Tibial nerve (tissue), 4 donors: ENCODE data around the gene GABRR1. TPM values are rescaled to one million over a fixed set of nuclear protein-coding genes. Genes with fewer than 3 reads are reported as not detected.

Experiments used
- DNase-seq, 2 donors: peaks; one replicate each; pipeline ENCODE4 v3.0.0-alpha.2; 2019; ENCODE audit warnings: low spot score in 2 of 2
- H3K27ac ChIP-seq, 4 donors: fragments of 200-600 bp; sonication (generic) in 3 of 4; one replicate each; pipeline ENCODE4 v1.5.1; 2017 to 2019; ENCODE audit warnings: mild to moderate bottlenecking in 1 of 4
- H3K27me3 ChIP-seq, 2 donors: fragments of 200-600 bp; sonication (generic) in 1 of 2; one replicate each; pipeline versions ENCODE4 v1.5.1 to v1.6.0; 2017 to 2019
- H3K36me3 ChIP-seq, 3 donors: fragments of 200-600 bp; sonication (generic); one replicate each; pipeline ENCODE4 v1.5.1; 2018 to 2019
- H3K4me1 ChIP-seq, 4 donors: fragments of 200-600 bp; sonication (generic) in 3 of 4; one replicate each; pipeline ENCODE4 v1.5.1; 2017 to 2019
- H3K4me3 ChIP-seq, 4 donors: fragments of 200-600 bp; sonication (generic) in 3 of 4; one replicate each; pipeline ENCODE4 v1.5.1; 2017 to 2019; ENCODE audit warnings: mild to moderate bottlenecking in 1 of 4, moderate library complexity in 1 of 4
- H3K9me3 ChIP-seq, 4 donors: fragments of 200-600 bp; sonication (generic) in 3 of 4; one replicate each; pipeline ENCODE4 v1.5.1; 2017 to 2019
- CTCF ChIP-seq, 5 experiments: fragments of 200-600 bp in 3 of 5; fragments of 450-650 bp in 2 of 5; sonication (generic) in 3 of 5; IDR thresholded peaks; one replicate each; pipeline ENCODE4 v1.5.1; 2016 to 2019; ENCODE audit warnings: antibody characterized with exemption in 5 of 5, mild to moderate bottlenecking in 3 of 5, moderate library complexity in 2 of 5
- EP300 ChIP-seq, 2 donors: sonication (generic); formaldehyde crosslinking; IDR thresholded peaks; one replicate each; pipeline ENCODE4 v1.6.1; 2017; ENCODE audit warnings: antibody characterized with exemption in 2 of 2, mild to moderate bottlenecking in 1 of 2
- POLR2A ChIP-seq, 2 donors: fragments of 450-650 bp; IDR thresholded peaks; one replicate each; pipeline ENCODE4 v1.6.1; 2017; ENCODE audit warnings: antibody characterized with exemption in 2 of 2, mild to moderate bottlenecking in 2 of 2, moderate library complexity in 2 of 2
- WGBS, 2 donors: methylation state at CpG; one replicate each; pipeline ENCODE4 v1.1.5; 2018; 5-methylcytosine and 5-hydroxymethylcytosine counted together
- total RNA-seq, 4 donors: library from RNA; depleted of rRNA; stranded (reverse); fragments of >200 nt; gene quantifications; one replicate each; pipeline ENCODE4 v1.1.0, GENCODE V29; 2016

Gene GABRR1
- total RNA-seq, 4 donors from 2014 or later: not detected

- WGBS, 2 donors: 92 to 93% methylated on average over 2 of the region's 2 CpGs
- TF ChIP-seq POLR2A (IDR thresholded peaks at IDR 0.05): no peak
- TF ChIP-seq CTCF (IDR thresholded peaks at IDR 0.05): no peak
- no peak for TF ChIP-seq EP300 (IDR thresholded peaks at IDR 0.05)
- Histone ChIP-seq H3K27me3 (no peaks in the 10 kb centered on the region), H3K9me3 (no peaks in the 10 kb centered on the region), H3K4me3 (no peak overlapping the region), H3K4me1 (peaks cover 0 to 8% (median 0%) of the 10 kb centered on the region in 4 donors), H3K27ac (no peak overlapping the region), H3K36me3 (no peaks in the 10 kb centered on the region)
- no peak for DNase-seq
Measured at GRCh38 chr6:89186762-89187161, 30.4 kb downstream of the GABRR1 start.

- H3K27me3 ChIP-seq: no peaks in the 10 kb centered on the region
- 61 to 70% methylated on average over 9 of the region's 9 CpGs for WGBS, 2 donors
- TF ChIP-seq POLR2A (IDR thresholded peaks at IDR 0.05) (no peak), CTCF (IDR thresholded peaks at IDR 0.05) (no peak), EP300 (IDR thresholded peaks at IDR 0.05) (no peak)
- H3K36me3 ChIP-seq: no peaks in the 10 kb centered on the region
- H3K4me3 ChIP-seq: no peak overlapping the region
- H3K9me3 ChIP-seq: no peaks in the 10 kb centered on the region
- no peaks in the 10 kb centered on the region for H3K4me1 ChIP-seq
- no peak overlapping the region for H3K27ac ChIP-seq
- no peak for DNase-seq
Measured at GRCh38 chr6:89184344-89184743, 32.8 kb downstream of the GABRR1 start.

GRCh38 chr6:89183294-89183693 is 33.9 kb downstream of the GABRR1 start:
- H3K9me3 ChIP-seq: no peaks in the 10 kb centered on the region
- 50 to 79% methylated on average over 2 of the region's 2 CpGs for WGBS, 2 donors
- no peak overlapping the region for H3K27ac ChIP-seq
- H3K4me3 ChIP-seq: no peak overlapping the region
- no peak for TF ChIP-seq EP300 (IDR thresholded peaks at IDR 0.05)
- TF ChIP-seq CTCF (IDR thresholded peaks at IDR 0.05): no peak
- no peak for TF ChIP-seq POLR2A (IDR thresholded peaks at IDR 0.05)
- H3K36me3 ChIP-seq: no peaks in the 10 kb centered on the region
- no peaks in the 10 kb centered on the region for H3K4me1 ChIP-seq
- no peak for DNase-seq
- H3K27me3 ChIP-seq: no peaks in the 10 kb centered on the region

GRCh38 chr6:89180971-89181370 is 36.2 kb downstream of the GABRR1 start:
- WGBS, 2 donors: 59 to 62% methylated on average over 1 of the region's 1 CpG
- Histone ChIP-seq H3K36me3 (no peaks in the 10 kb centered on the region), H3K27me3 (no peaks in the 10 kb centered on the region), H3K4me1 (no peaks in the 10 kb centered on the region), H3K4me3 (no peak overlapping the region), H3K27ac (no peak overlapping the region), H3K9me3 (no peaks in the 10 kb centered on the region)
- DNase-seq: no peak
- TF ChIP-seq POLR2A (IDR thresholded peaks at IDR 0.05) (no peak), EP300 (IDR thresholded peaks at IDR 0.05) (no peak), CTCF (IDR thresholded peaks at IDR 0.05) (no peak)

GRCh38 chr6:89180112-89180511 is 37.0 kb downstream of the GABRR1 start:
- no peak for TF ChIP-seq POLR2A (IDR thresholded peaks at IDR 0.05)
- no peak for TF ChIP-seq CTCF (IDR thresholded peaks at IDR 0.05)
- no peak for TF ChIP-seq EP300 (IDR thresholded peaks at IDR 0.05)

More at GRCh38 chr6:89180112-89180511, 37.0 kb downstream of the GABRR1 start:
- WGBS, 2 donors: 94 to 97% methylated on average over 13 of the region's 13 CpGs
- DNase-seq: no peak
- H3K4me3 ChIP-seq: no peak overlapping the region
- H3K9me3 ChIP-seq: no peaks in the 10 kb centered on the region
- no peaks in the 10 kb centered on the region for H3K4me1 ChIP-seq
- no peaks in the 10 kb centered on the region for H3K36me3 ChIP-seq
- no peak overlapping the region for H3K27ac ChIP-seq
- no peaks in the 10 kb centered on the region for H3K27me3 ChIP-seq
